ENCODE data around the gene CARMIL1.

The CARMIL1 gene

DNA sequence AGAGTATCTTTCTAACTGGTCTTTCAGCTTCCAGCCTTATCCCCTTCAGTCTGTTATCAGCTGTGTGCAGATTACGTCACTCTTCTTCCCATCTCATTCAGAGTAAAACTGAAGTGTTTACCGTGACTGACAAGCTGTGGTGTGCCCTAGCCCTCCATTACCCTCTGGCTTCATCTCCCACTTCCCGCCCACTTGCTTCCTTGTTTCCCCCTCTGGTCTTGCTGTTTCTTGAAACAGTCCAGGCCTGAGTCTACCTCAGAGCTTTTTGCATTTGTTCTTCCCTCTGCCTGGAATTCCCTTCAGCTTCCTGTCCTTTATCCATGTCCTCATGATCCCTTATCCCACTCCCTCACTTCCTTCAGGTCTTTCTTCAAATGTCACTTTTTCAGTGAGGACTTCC lies 66.9 kb downstream of the CARMIL1 start:
- Histone ChIP-seq H3K36me3 (no peaks in the 10 kb centered on the region), H3K27ac (no peak overlapping the region), H3K9me3 (no peaks in the 10 kb centered on the region), H3K27me3 (peaks cover 20% of the 10 kb centered on the region), H3K4me1 (ENCODE audit: control insufficient read depth in 1 of 2, insufficient read depth in 1 of 2, low read depth in 1 of 2, low read length in 1 of 2) (no peaks in the 10 kb centered on the region), H3K4me3 (ENCODE audit: low read depth in 1 of 2, low read length in 1 of 2) (no peak overlapping the region)
- TF ChIP-seq, protein P1, sequence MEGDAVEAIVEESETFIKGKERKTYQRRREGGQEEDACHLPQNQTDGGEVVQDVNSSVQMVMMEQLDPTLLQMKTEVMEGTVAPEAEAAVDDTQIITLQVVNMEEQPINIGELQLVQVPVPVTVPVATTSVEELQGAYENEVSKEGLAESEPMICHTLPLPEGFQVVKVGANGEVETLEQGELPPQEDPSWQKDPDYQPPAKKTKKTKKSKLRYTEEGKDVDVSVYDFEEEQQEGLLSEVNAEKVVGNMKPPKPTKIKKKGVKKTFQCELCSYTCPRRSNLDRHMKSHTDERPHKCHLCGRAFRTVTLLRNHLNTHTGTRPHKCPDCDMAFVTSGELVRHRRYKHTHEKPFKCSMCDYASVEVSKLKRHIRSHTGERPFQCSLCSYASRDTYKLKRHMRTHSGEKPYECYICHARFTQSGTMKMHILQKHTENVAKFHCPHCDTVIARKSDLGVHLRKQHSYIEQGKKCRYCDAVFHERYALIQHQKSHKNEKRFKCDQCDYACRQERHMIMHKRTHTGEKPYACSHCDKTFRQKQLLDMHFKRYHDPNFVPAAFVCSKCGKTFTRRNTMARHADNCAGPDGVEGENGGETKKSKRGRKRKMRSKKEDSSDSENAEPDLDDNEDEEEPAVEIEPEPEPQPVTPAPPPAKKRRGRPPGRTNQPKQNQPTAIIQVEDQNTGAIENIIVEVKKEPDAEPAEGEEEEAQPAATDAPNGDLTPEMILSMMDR (IDR thresholded peaks at IDR 0.05) = no peak

GRCh38 chr6:25350573-25350972 lies 71.4 kb downstream of the CARMIL1 start:
- Histone ChIP-seq H3K27me3 (no peaks in the 10 kb centered on the region), H3K36me3 (no peaks in the 10 kb centered on the region), H3K4me3 (ENCODE audit: low read depth in 1 of 2, low read length in 1 of 2) (no peak overlapping the region), H3K27ac (no peak overlapping the region), H3K9me3 (no peaks in the 10 kb centered on the region), H3K4me1 (ENCODE audit: control insufficient read depth in 1 of 2, insufficient read depth in 1 of 2, low read depth in 1 of 2, low read length in 1 of 2) (no peaks in the 10 kb centered on the region)
- TF ChIP-seq, protein P1 (IDR thresholded peaks at IDR 0.05) = no peak

GRCh38 chr6:25351485-25351884 lies 72.3 kb downstream of the CARMIL1 start:
- TF ChIP-seq, protein P1 (IDR thresholded peaks at IDR 0.05) = no peak

DNA sequence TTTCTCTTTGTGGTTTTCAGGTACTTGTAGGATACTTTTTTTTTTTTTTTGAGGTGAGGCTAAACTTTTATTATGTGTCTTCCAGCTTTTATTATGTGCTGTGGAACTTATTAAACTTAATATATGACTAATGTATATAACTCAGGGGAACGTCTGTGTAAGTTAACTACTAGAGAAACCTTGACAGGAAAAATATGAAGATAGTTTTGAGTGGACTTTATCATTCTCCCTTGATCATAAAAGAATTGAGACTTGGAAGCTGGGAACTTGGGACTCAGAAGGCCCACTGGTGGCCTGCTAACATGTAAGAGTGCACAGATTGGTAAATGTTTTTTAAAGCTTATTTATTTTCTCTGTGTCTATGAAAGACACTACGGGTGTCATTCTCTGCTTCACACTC lies 73.1 kb downstream of the CARMIL1 start:
- Histone ChIP-seq H3K4me3 (ENCODE audit: low read depth in 1 of 2, low read length in 1 of 2) (no peak overlapping the region), H3K4me1 (ENCODE audit: control insufficient read depth in 1 of 2, insufficient read depth in 1 of 2, low read depth in 1 of 2, low read length in 1 of 2) (no peaks in the 10 kb centered on the region), H3K36me3 (no peaks in the 10 kb centered on the region), H3K27me3 (no peaks in the 10 kb centered on the region), H3K9me3 (no peaks in the 10 kb centered on the region), H3K27ac (no peak overlapping the region)
- TF ChIP-seq, protein P1 (IDR thresholded peaks at IDR 0.05) = no peak

More at GRCh38 chr6:25351485-25351884, 72.3 kb downstream of the CARMIL1 start:
- Histone ChIP-seq H3K9me3 (no peaks in the 10 kb centered on the region), H3K4me3 (ENCODE audit: low read depth in 1 of 2, low read length in 1 of 2) (no peak overlapping the region), H3K4me1 (ENCODE audit: control insufficient read depth in 1 of 2, insufficient read depth in 1 of 2, low read depth in 1 of 2, low read length in 1 of 2) (no peaks in the 10 kb centered on the region), H3K27me3 (no peaks in the 10 kb centered on the region), H3K27ac (no peak overlapping the region), H3K36me3 (no peaks in the 10 kb centered on the region)

GRCh38 chr6:25354078-25354932 lies 75.1 kb downstream of the CARMIL1 start:
- no peaks in the 10 kb centered on the region for H3K4me1 ChIP-seq (ENCODE audit: control insufficient read depth in 1 of 2, insufficient read depth in 1 of 2, low read depth in 1 of 2, low read length in 1 of 2)
- TF ChIP-seq, protein P1 (IDR thresholded peaks at IDR 0.05) = no peak

More at GRCh38 chr6:25354078-25354932, 75.1 kb downstream of the CARMIL1 start:
- H3K27ac ChIP-seq = no peak overlapping the region
- H3K9me3 ChIP-seq = no peaks in the 10 kb centered on the region
- H3K36me3 ChIP-seq = no peaks in the 10 kb centered on the region
- no peaks in the 10 kb centered on the region for H3K27me3 ChIP-seq
- H3K4me3 ChIP-seq (ENCODE audit: low read depth in 1 of 2, low read length in 1 of 2) = no peak overlapping the region

Data from neutrophil (primary cell).